HEK293T (cell line): ENCODE data around the gene ZSCAN10.
"Not testable (repeated sequence)": the region's sequence is repeated elsewhere in the genome, so short reads cannot be mapped to it uniquely, and the experiment has no call there.

Experiments
- ARNT ChIP-seq: fragments of 450-650 bp; IDR thresholded peaks from 2 replicates; pipeline ENCODE4 v1.6.1; 2017; ENCODE audit warnings: mild to moderate bottlenecking
- BHLHE40 ChIP-seq: fragments of 450-650 bp; IDR thresholded peaks from 2 replicates; pipeline ENCODE4 v1.6.1; 2016; ENCODE audit warnings: mild to moderate bottlenecking, moderate library complexity, borderline replicate concordance
- FOXK2 ChIP-seq: fragments of 450-650 bp; IDR thresholded peaks from 2 replicates; pipeline ENCODE4 v1.6.1; 2016; ENCODE audit warnings: mild to moderate bottlenecking
- HDGF ChIP-seq: fragments of 450-650 bp; IDR thresholded peaks from 2 replicates; pipeline ENCODE4 v1.6.1; 2017; ENCODE audit warnings: antibody characterized with exemption, borderline replicate concordance
- NFRKB ChIP-seq: fragments of 450-650 bp; IDR thresholded peaks from 2 replicates; pipeline ENCODE4 v1.6.1; 2016; ENCODE audit warnings: mild to moderate bottlenecking, moderate library complexity
- SP1 ChIP-seq: fragments of 450-650 bp; IDR thresholded peaks from 2 replicates; pipeline ENCODE4 v1.6.1; 2017
- SUZ12 ChIP-seq: fragments of 450-650 bp; IDR thresholded peaks from 2 replicates; pipeline ENCODE4 v1.6.1; 2016; ENCODE audit warnings: mild to moderate bottlenecking
- TARDBP ChIP-seq: fragments of 450-650 bp; IDR thresholded peaks from 2 replicates; pipeline ENCODE4 v1.6.1; 2016
- TF ChIP-seq, protein P1 (sequence below): fragments of 450-650 bp; IDR thresholded peaks from 2 replicates; pipeline ENCODE4 v1.6.1; 2016

GRCh38 chr16:3081957-3082356 is 17.1 kb downstream of the ZSCAN10 start:
- TF ChIP-seq, protein P1, sequence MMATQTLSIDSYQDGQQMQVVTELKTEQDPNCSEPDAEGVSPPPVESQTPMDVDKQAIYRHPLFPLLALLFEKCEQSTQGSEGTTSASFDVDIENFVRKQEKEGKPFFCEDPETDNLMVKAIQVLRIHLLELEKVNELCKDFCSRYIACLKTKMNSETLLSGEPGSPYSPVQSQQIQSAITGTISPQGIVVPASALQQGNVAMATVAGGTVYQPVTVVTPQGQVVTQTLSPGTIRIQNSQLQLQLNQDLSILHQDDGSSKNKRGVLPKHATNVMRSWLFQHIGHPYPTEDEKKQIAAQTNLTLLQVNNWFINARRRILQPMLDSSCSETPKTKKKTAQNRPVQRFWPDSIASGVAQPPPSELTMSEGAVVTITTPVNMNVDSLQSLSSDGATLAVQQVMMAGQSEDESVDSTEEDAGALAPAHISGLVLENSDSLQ: not testable (repeated sequence)
- not testable (repeated sequence) for TF ChIP-seq SP1, BHLHE40, TARDBP, HDGF, FOXK2, ARNT, NFRKB, SUZ12
